Activated gamma-delta T cell (primary cell): ENCODE data around the gene POP4.
A peak's percentile ranks its signal among the peaks of the same experiment; 100 is the strongest.

Experiments used
- DNase-seq: peaks from one replicate; lab custom pipeline; 2025; lab: John Stamatoyannopoulos, UW

POP4 gene

DNA sequence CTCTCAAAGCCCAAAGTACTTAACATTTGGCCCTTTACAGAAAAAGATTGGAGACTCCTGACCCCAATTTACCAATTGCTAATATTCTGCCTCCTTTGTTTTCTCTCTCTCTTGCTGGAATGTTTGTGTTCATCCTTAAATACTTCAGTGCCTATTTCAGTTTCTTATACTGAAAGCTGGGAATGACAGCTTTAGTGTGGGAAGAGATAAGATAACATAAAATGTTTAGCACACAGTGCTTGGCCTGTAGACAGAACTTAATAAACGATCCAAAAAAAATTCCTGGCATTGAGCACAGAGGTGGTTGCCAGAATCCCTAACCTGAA is 56.2 kb downstream of the POP4 start:
- DNase-seq = no peak

DNA sequence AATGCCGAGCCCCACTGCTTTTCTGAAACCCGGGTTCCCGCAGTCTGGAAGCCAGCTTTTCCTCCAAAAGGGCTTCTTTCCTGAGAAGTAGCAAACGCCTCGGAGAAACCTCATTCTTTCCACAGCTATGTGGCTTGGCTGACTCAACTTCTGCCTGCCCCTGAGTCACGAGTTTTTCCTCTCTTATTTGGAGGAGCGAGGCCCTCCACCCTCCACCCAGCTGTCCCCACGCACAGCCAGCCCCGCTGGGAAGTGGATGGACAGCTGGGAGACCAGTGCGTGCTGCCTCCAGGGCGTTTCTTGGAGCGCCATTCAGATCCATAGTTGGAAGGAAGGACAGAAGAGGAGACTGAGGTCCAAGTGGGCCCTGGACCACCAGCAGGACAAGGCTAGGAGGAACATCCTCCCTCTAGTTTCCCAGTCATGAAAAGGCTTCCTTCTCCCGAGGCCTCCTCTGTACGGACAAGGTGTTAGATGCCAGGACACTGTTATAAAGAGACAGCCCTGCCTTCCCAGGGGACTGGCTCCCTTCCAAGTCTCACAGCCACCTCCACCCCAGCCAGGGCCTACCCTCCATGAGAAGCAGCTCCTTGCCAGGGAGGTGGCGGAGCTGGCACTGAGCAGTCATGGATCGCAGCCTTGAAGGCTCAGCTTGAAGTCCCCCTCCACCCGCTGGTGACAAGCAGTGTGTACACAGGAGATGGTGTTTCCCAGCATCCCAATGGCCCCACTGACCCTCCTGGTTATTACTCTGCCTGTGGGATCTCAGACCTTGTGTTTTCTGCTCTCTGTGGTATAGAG is 56.7 kb downstream of the POP4 start:
- no peak for DNase-seq

DNA sequence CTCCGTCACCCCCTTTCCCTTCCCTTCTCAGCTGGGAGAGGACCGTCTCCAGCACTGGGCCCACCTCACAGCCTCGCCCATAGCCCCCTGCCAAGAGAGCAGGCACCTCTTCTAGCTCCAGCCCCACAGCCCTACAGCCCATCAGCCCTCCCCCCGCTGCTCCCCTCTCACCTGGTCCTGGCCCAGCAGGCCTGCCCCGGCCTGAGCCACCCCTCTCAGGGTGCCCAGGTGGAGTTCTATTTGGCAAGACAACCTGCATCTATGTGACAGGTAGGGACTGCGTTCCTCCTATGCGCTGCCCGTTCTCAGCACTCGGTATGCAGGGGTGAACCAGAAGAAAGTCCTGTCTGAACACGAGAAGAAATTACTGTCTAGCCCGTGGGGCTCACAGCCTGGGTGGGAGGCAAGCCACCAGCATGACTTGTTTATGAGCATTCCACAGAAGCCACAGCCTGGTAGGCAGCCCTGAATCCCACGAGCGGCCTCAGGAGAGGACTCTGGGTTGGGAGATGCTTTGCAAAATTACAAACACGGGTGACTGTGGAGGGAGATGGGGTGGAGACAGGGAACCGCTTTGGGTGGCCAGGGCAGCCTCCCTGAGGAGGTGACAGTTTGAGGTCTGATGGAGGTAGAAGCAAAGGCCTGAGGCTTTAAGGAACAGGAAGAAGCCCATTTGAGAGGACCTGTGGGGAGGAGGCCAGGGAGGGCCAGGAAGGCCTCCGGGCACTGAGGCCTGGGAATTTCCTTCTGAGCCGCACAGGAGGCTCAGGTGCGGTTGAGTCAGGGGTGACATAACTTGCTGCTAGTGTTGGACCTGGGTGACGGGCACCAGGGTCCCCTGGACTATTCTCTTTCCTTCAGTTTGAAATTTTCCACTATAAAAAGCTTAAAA is 58.0 kb downstream of the POP4 start:
- no peak for DNase-seq

DNA sequence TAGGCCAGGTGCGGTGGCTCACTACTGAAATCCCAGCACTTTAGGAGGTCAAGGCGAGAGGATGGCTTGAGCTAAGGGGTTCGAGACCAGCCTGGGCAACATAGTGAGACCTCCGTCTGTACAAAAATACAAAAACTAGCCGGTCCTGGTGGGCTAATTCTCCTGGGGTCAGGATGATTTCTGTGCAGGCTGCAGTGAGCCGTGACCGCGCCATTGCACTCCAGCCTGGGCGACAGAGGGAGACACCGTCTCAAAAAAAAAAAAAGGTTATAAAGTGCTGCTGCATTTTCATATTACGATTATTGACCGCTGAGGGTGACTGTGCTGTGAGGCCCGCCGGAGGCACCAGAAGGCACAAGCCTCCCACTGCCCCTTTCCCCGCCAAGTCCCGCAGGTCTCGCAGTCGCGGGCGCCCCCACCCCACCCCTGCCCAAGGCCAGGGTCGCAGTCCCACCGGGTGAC is 58.7 kb downstream of the POP4 start:
- no peak for DNase-seq

DNA sequence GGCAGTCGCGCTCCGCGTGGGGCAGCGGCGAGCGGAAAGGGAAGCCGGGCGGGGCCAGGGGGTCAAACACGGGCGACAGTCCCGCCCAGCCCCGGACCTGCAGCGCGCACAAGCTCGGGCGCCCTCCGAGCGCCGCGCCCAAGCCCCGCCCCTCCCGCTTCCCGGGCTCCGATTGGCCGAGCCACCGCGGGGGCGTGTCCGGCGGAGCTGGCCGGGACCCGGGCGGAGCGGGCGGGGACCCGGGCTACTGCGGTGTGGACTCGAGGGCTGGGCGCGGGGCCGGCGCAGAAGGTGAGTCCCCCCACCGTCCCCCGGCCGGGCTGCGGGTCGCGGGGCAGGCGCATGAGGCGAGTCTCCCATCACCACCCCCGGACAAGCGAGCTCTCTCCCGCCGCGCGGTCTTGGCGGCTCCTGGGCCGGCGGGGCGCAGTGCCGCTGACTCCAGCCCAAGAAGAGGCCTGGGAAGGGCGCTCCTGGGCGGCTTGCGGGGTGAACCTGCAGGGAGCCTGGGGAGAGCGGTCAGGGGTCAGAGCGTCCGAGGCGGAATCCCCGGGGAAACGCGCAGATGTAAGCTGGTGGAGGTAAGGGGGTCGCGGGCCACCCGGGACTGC is 59.2 kb downstream of the POP4 start, which contains the start of gene PLEKHF1:
Gene PLEKHF1, plus strand, starts transcription at position 247 of the 611 bp plus-strand sequence. CDS start 8,379 bp downstream, outside the sequence.
- peak; percentile 78 for DNase-seq

DNA sequence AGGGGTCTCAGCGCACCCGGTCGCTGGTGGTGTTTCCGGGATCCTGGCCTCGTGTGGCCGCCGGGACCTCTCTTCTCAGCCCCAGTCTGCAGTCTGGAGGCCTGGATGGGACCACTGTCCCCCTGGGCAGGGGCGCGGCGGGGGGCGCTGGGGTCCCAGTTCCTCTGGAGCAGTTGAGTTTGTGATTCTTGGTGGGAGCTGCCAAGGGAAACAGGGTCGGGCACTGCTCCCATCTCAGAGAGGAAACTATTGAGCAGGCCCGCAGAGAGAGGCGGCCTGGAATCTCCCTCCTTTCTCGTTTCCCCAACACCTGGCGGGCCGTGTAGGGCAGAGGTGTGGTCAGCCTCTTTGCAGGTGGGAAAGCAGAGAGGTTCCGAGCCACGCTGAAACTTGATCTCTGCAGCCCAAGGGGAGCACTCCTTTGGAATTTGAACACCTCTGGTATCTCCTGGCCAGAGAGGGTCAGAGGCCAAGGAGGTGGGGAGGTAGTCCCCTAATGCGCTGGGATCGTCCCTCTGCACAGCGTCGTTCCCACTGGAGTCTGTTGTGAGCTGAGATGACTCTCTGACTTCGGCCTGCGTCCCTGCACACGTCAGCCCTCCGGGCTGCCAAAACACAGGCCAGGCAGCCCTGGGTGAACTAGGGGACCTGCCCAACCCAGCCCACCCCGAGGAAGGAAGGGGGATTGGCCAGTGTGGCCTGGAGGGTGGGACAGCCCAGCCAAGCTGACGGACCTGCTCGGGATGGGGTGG is 59.9 kb downstream of the POP4 start:
- no peak for DNase-seq
